Endometrial microvascular endothelial cells (primary cell): ENCODE measurements around the gene ORMDL1. TPM values are rescaled to one million over a fixed set of nuclear protein-coding genes. Genes with fewer than 3 reads are reported as not detected.

ENCODE experiments used
- in situ Hi-C: cut with HindIII; loops from 2 replicates; pipeline ENCODE4 v1.10.0; 2017; ENCODE audit warnings: low sequenced_read_pairs, low pct_unique_long_range_greater_than_20kb; ENCODE audit errors: inconsistent ontology term
- total RNA-seq: library from RNA; depleted of rRNA; stranded (reverse); fragments of >200 nt; gene quantifications from one replicate; pipeline ENCODE4 v1.2.3, GENCODE V29; 2015; ENCODE audit errors: inconsistent ontology term

The ORMDL1 gene, protein sequence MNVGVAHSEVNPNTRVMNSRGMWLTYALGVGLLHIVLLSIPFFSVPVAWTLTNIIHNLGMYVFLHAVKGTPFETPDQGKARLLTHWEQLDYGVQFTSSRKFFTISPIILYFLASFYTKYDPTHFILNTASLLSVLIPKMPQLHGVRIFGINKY
- total RNA-seq = 54.8 TPM

DNA sequence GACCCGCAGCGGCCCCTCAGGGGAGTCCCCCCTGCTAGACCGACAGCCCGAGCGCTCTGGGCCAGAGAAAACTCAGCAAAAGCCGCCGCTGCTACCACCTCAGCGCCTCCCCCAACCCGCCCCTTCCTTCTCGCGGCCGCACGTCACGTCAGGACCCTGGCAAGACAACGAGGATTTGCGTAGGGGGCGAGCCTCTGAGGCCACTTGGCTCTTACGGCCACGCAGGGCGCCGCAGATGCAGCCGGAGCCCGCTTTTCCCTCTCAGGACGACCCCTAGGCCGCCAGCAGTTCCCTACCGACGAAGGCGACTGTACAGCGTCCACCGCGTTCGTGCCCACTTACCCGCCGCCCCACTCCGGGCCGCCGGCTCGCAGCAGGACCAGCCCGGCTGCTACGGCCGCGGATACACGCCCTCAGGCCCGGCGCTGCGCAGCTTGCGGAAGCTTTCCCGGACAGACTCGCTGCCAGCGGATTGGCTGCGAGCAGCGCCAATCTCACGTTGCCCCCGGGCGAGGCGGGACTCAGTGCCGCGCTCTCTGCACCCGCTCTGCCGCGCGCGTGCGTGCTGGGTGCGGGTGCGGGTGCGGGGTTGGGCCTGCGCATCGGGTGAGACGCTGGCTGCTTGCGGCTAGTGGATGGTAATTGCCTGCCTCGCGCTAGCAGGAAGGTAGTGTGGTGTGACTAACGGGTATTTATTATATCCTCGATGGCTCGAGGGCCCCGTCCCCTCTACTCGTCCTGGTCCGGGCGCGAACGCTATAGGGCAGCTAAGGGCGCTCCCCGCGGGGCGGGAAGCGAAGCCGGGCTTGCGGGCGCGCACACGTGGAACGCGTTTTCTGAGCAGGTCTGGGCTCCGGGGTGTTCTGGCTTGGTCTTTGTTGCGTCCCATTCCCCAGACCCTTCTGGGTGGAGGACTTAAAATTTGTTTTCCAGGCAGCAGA, at the start of gene ORMDL1, which contains the start of gene PMS1:
ORMDL1 (minus strand) TSS at position 413 of the 941 bp plus-strand sequence. CDS start 1,744 bp downstream, outside the sequence.
PMS1 (plus strand) TSS at position 524 of the 941 bp plus-strand sequence. CDS start 7,360 bp downstream, outside the sequence.
- in situ Hi-C loops = no loop called here

DNA sequence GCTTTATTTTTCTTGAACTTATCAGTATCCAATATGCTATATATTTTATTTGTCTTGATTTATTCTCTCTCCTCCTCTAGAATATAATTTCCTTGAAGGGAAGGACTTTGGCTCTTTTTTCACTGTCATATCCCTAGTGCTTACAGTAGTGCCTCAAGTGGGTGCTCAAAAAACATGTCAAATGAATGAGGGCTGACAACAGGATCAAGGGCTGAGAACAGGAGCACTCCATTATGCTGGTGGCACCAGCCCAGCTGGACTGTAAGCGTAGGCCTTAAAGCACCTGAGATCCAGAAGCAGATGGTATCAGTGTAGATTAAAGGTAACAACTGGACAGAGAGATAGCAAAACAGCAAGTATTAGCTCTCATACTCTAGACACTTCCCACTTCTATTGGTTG, 46.4 kb upstream of the ORMDL1 start:
- in situ Hi-C loops = no loop called here

DNA sequence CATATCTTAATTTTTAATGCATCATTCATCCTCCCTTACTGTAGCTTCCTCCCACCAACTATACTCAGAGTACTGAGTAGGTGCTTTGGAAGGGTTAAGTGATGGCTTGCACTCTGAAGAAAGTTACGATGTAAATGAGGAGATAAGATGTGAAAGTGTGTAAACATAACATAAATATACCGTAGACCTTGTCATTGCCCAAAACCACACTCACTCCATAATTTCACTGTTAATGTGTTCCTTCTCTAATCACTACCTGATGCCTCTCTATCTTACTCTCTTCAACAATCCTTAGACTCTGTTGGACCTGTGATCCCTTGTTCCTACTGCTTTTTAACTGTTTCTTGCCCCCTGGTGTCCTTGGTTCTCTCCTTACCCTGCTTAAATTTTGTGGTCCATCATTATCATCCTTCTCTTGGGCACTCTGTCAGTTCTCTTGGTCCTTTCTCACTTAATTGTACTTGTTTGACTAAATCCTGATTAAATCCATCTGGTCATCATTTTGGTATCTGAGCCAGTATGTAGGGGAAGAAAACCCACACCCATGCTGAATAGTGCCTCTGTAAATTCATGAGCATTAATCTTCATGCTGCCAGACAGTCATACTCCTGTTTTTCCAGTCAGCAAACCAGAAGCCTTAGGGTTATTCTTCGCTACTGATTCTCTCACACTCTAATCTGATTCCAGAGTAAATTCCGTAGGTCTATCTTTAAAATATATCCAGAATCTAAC, 45.1 kb upstream of the ORMDL1 start:
- in situ Hi-C loops = no loop called here

DNA sequence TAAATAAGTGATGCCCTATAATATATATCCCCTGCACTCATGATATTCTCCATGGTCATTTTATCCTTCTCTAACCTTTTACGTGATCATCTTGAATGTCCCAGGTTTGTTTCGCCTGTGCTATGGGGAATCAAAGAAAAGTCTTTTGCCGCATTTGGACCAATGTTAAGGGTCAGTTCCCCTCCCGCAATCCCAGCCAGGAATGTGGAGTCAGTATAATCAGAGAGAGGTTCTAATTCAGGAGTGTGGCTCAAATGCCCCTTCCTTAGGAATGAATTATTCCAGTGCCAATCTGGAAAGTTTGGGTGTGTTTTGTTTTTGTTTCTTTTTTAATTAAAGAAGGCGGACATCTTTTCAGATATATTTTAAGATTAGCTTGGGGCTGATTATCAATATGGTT, 41.9 kb upstream of the ORMDL1 start:
- in situ Hi-C loops = no loop called here

DNA sequence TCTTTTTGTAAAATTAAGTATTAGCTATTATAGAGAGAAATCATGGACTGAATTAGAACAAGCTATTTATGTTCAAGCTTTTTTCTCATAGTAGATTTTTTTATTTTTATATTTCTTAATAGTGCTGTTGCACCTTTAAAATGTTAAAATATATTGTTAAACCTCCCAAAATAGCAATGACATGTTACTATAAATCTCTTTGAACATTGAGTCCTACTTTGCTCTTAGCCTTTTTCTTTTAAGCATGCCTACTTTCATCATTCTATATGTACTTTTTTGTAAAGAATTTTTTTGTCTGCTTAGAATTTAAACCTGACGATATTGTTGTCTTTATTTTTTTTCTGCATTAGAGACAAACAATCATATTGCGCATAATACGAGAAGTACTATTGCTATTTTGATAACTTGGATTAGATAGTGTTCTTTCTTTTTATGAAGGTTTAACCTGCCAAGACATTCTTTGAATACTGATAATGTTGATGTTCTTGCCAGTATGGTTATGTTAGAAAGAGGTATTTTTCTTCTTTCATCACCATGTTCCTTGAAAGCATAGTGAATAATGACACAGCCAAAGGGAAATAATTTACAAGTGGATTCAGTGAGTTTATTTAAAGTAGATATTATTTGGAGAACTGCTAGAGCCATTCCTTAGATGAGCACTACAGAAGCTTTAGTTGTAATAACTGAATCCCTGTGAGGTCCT, 40.7 kb upstream of the ORMDL1 start:
- in situ Hi-C loops = no loop called here

DNA sequence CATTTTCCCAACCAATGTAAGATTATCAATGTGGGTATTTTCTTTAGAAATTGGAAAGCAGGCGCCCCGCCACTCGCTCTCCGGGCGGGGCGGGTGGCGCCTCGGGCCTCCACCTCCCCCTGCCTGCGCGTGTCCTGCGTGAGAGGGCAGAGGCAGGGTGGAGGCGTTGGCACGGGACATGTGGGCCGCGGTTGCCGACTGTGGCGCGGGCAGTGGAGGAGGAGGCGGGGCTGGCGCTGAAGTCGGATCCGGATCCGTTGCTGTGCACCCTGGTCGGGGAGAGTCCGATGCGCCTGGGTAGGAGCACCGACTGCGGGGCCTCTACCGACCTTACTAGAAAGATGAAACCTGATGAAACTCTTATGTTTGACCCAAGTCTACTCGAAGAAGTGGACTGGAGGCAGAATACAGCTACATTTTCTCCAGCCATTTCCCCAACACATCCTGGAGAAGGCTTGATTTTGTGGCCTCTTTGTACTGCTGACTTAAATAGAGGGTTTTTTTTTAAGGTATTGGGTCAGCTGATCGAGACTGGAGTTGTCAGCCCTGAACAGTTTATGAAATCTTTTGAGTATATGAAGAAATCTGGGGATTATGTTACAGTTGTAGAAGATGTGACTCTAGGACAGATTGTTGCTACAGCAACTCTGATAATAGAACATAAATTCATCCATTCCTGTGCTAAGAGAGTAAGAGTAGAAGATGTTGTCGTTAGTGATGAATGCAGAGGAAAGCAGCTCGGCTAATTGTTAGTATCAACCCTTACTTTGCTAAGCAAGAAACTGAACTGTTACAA, 38.0 kb upstream of the ORMDL1 start:
- in situ Hi-C loops = no loop called here

DNA sequence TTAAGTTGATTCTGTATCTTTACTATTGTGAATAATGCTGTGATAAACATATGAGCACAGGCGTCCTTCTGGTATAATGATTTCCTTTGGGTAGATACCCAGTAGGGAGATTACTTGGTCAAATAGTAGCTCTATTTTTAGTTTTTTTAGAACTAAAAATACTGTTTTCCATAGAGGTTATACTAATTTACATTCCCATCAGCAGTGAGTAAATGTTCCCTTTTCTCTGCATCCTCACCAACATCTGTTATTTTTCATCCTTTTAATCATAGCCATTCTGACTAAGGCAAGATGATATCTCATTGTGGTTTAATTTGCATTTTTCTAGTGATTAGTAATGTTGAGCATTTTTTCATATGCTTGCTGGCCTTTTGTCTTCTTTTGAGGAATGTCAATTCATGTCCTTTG, 35.2 kb upstream of the ORMDL1 start:
- in situ Hi-C loops = no loop called here

DNA sequence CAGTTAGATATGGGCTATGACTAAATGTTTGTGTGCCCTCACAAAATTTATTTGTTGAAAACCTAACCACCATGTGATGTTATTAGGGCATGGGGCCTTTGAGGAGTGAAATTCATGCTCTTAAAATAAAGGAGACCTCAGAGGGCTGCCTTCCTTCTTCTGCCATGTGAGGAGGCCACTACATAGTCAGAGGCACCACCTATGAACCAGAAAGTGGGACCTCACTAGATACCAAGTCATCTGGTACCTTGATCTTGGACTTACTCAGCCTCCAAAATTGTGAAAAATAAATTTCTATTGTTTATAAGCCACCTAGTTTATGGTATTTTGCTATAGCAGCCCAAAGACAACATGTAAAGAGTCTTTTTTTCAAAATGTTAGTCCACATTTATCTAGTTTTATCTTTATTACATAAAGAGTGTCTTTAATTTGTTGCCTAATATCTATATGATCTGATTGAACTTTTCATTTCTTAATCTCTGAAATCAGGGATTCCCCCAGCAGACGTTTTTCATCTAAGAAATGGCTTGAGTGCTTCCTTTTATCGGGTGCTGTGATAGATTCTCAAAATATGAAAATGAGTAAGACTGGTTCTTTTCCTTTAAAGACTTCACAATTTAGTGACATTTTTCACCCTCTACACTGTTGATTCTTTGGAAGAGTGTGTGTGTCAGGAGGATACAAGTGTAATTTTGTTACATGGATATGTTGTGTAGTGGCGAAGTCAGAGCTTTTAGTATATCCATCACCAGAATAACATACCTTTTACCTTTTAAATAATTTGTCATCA, 34.3 kb upstream of the ORMDL1 start:
- in situ Hi-C loops = no loop called here

DNA sequence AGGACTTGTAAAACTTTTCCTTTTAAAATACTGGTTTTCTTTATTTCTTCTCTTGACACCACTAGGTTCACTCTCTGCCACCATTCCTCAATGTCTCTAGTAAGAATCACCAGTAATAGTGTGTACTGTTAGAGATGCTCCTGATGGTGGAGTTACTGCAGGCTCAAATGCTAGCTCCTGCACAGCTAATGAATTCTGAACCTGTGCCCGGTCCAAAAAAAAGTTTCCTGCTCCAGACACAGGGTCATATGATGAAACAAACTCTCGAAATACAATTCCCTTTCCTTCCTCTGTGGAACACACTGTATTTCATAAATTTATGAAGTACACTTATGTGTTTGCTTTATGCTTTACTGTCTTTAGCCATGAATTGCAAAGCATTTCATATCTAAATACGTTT, 19.3 kb upstream of the ORMDL1 start:
- in situ Hi-C loops = no loop called here

DNA sequence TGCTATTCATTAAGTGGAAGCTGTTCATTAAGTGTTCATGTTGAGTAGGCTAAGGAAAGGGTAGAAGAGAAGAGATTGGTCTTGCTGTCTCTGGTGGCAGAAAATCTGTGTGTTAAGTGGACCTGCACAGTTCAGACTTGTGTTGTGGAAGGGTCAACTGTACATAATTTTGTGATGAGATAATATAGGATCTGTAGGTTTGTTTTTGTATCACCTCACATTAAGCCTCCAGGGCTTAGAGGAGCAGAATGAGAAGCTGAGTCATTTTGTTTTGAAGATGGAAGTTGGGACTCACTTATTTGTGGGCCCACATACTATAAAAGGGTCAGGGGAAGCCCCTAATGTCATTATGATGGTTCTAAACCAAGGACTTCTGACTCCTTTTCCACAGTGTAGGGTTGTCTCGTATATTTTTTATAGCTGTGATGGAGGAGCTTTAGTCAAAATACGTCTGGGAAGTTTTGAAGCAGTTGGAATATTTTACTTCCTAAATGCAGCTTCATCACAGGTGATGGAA, 18.3 kb upstream of the ORMDL1 start:
- in situ Hi-C loops = no loop called here

DNA sequence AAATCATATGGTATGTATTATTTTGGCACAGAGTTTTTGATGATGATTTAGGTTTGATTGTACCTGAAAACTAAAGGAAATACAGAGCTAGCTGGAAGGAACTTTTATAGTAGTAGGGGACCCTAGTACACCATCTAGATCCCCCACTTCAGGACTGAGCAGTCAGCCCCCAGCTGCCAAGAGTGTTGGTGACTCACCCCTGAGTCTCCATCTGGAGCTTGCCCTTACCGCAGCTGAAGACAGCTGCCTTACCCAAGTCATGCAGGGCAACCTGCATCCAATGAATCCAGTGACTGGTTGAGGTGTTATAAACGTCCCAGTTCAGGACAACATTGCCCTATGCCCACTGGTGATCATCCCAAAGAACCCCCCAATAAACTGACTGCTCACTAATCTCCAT, 15.4 kb upstream of the ORMDL1 start:
- in situ Hi-C loops = no loop called here

DNA sequence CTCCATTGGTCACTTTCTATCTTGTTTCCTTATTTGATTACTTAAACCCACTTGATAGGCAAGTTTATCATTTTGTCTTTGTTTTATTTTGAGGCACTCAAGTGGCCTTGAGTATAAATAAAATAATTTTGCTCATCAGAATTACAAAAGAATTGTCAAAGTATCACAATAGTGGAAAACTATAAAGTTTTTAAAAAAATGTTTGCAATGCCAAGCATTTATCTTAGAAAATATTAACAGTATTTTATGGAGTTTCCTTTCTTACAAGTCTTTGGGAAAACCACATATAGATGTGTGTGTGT, 14.8 kb upstream of the ORMDL1 start:
- in situ Hi-C loops = no loop called here

DNA sequence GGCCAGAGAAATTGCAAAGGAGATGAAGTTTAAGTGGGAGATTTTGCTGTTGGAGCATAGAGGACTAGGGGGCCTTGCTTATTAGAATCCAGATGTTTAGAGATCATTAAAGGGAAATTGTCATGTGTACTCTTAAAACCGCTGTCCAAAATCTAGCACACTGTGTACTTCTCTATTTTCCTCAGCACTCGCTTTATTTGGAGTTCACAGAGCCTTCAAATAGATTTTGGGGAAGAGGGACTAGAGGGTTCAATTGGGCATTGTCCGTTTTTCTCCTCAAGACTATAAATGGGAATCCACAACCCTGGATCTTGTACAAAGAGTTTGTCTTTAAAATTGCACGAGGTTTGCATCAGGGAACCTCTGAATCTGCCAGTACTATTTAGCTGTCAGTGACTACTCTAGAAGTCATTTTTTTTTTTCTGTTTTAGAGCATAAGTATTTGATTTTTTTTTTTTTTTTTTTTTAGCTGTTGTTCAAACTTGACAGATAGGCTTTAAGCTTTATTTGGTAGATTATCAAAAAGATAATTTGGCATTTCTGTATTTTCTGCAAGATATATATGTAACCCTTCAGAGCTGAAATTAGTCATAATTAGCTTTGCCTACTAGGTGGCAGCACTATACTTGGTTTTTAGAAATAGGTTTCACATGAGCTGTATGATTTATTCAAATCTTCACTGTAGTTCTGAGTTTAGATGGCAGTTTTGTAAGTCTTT, 14.3 kb upstream of the ORMDL1 start:
- in situ Hi-C loops = no loop called here

DNA sequence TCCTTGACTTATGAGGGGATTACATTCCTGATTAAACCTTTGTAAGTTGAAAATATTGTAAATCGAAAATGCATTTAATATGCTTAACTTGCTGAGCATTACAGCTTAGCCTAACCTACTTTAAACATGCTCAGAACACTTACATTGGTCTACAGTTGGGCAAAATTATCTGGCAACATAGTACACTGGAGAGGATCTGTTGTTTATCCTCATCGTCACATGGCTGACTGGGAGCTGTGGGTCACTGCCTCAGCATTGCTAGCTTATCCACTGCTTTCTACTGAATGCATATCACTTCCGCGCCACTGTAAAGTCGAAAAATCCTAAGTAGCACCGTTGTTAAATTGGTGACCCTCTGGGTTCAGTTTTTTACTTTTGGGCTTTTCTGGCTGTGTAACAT, 13.8 kb upstream of the ORMDL1 start:
- in situ Hi-C loops = no loop called here

DNA sequence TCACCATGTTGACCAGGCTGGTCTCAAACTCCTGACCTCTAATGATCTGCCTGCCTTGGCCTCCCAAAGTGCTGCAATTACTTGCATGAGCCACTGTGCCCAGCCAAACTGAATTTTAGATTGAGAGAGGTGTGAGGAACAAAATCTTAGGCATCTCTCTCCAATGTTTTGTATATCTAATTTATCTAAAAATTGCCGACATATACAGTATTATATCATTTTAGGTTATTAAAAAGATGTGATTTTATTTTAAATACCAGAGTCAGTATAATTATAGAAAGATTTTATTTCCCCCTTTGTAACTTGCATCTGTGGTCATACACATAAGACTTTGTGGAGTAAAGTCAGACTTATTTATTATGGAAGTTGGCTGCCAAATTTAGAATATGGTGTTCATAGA, 10.2 kb upstream of the ORMDL1 start:
- in situ Hi-C loops = no loop called here

DNA sequence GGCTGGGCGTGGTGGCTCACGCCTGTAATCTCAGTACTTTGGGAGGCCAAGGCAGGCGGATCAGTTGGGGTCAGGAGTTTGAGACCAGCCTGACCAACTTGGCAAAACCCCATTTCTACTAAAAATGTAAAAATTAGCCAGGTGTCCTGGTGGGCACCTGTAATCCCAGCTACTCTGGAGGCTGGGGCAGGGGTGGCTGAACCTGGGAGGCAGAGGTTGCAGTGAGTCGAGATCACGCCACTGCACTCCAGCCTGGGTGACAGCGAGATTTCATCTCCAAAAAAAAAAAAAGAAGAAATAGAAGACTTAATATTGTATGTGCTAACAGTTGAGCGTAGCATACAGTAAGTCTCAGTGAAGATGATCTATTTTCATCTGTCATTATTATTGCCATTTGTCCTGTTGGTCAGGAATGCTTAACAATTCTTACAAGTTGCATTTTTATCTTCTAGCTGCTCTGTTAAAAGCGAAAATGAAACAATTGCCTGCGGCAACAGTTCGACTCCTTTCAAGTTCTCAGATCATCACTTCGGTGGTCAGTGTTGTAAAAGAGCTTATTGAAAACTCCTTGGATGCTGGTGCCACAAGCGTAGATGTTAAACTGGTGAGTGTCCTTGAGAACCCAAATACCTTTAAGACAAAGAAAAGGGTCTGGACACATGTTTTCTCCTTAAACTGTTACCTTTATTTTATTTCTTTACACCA, 7.4 kb upstream of the ORMDL1 start:
- in situ Hi-C loops = no loop called here
